Astrocyte (in vitro differentiated cells and primary cell): ENCODE results near the gene ETS1. TPM values are rescaled to one million over a fixed set of nuclear protein-coding genes. Genes with fewer than 3 reads are reported as not detected.

Source experiments
- DNase-seq: peaks from one replicate; pipeline ENCODE4 v3.0.0-alpha.2; 2010; ENCODE audit warnings: low read depth
- FAIRE-seq: peaks from 2 replicates; lab custom pipeline; 2011; peaks lifted over from hg19 to GRCh38; lab: Jason Lieb, UNC
- H2AFZ ChIP-seq: 2 replicates; pipeline ENCODE4 v1.6.0; 2012; ENCODE audit warnings: low read depth, low read length, inconsistent platforms
- H3K27ac ChIP-seq: 2 replicates; pipeline ENCODE4 v1.5.1; 2011; ENCODE audit warnings: low read depth, low read length, inconsistent platforms
- H3K27me3 ChIP-seq: 2 replicates; pipeline ENCODE4 v1.6.0; 2011; ENCODE audit warnings: low read length, inconsistent platforms; ENCODE audit not compliant: insufficient read depth
- H3K36me3 ChIP-seq: 2 replicates; pipeline ENCODE4 v1.5.1; 2011; ENCODE audit warnings: low read length, inconsistent platforms; ENCODE audit not compliant: insufficient read depth
- H3K4me1 ChIP-seq: 2 replicates; pipeline ENCODE4 v1.5.1; 2011; ENCODE audit warnings: low read length, inconsistent platforms; ENCODE audit not compliant: insufficient read depth
- H3K4me2 ChIP-seq: 2 replicates; pipeline ENCODE4 v1.6.0; 2012; ENCODE audit warnings: low read length, inconsistent platforms
- H3K4me3 ChIP-seq: 2 replicates; pipeline ENCODE4 v1.5.1; 2011; ENCODE audit warnings: low read depth, mild to moderate bottlenecking, low read length, inconsistent platforms; ENCODE audit not compliant: insufficient read depth
- H3K79me2 ChIP-seq: 2 replicates; pipeline ENCODE4 v1.6.0; 2012; ENCODE audit warnings: mild to moderate bottlenecking, low read length, inconsistent platforms; ENCODE audit not compliant: insufficient read depth
- H3K9ac ChIP-seq: 2 replicates; pipeline ENCODE4 v1.6.0; 2012; ENCODE audit warnings: mild to moderate bottlenecking, low read length, inconsistent platforms
- H3K9me3 ChIP-seq: 2 replicates; pipeline ENCODE4 v1.5.1; 2012; ENCODE audit warnings: low read depth, mild to moderate bottlenecking, low read length, inconsistent platforms; ENCODE audit not compliant: insufficient read depth
- H4K20me1 ChIP-seq: 2 replicates; pipeline ENCODE4 v1.6.0; 2012; ENCODE audit warnings: low read length, inconsistent platforms; ENCODE audit not compliant: insufficient read depth
- H3K27ac Mint-ChIP-seq: one replicate; pipeline ENCODE4 v1.8.0; 2021; ENCODE audit warnings: mild to moderate bottlenecking, mixed read lengths; ENCODE audit not compliant: unreplicated experiment
- H3K27me3 Mint-ChIP-seq: one replicate; pipeline ENCODE4 v1.8.0; 2021; ENCODE audit warnings: low read depth, mixed read lengths; ENCODE audit not compliant: unreplicated experiment
- H3K36me3 Mint-ChIP-seq: one replicate; pipeline ENCODE4 v1.8.0; 2021; ENCODE audit warnings: low read depth, mixed read lengths; ENCODE audit not compliant: unreplicated experiment
- H3K4me1 Mint-ChIP-seq: one replicate; pipeline ENCODE4 v1.8.0; 2021; ENCODE audit warnings: low read depth, mixed read lengths; ENCODE audit not compliant: unreplicated experiment
- H3K4me3 Mint-ChIP-seq: one replicate; pipeline ENCODE4 v1.8.0; 2021; ENCODE audit warnings: mild to moderate bottlenecking, moderate library complexity, mixed read lengths; ENCODE audit not compliant: unreplicated experiment
- H3K9me3 Mint-ChIP-seq: one replicate; pipeline ENCODE4 v1.8.0; 2021; ENCODE audit warnings: mild to moderate bottlenecking, mixed read lengths; ENCODE audit not compliant: unreplicated experiment
- EZH2 ChIP-seq: IDR thresholded peaks from 2 replicates; pipeline ENCODE4 v1.6.1; 2012; ENCODE audit warnings: mild to moderate bottlenecking, low read length, inconsistent platforms; ENCODE audit not compliant: insufficient read depth
- total RNA-seq: library from RNA; stranded (reverse); gene quantifications from 2 replicates; pipeline ENCODE4 v1.2.1, GENCODE V29; 2021
- TF ChIP-seq, protein P1 (sequence below): IDR thresholded peaks from 2 replicates; pipeline ENCODE4 v1.5.1; 2011; ENCODE audit warnings: low read depth, mild to moderate bottlenecking, inconsistent platforms, low read length, moderate library complexity; ENCODE audit not compliant: insufficient read depth

Gene ETS1
- total RNA-seq, 1 donor from 2014 or later, result 107 TPM

DNA sequence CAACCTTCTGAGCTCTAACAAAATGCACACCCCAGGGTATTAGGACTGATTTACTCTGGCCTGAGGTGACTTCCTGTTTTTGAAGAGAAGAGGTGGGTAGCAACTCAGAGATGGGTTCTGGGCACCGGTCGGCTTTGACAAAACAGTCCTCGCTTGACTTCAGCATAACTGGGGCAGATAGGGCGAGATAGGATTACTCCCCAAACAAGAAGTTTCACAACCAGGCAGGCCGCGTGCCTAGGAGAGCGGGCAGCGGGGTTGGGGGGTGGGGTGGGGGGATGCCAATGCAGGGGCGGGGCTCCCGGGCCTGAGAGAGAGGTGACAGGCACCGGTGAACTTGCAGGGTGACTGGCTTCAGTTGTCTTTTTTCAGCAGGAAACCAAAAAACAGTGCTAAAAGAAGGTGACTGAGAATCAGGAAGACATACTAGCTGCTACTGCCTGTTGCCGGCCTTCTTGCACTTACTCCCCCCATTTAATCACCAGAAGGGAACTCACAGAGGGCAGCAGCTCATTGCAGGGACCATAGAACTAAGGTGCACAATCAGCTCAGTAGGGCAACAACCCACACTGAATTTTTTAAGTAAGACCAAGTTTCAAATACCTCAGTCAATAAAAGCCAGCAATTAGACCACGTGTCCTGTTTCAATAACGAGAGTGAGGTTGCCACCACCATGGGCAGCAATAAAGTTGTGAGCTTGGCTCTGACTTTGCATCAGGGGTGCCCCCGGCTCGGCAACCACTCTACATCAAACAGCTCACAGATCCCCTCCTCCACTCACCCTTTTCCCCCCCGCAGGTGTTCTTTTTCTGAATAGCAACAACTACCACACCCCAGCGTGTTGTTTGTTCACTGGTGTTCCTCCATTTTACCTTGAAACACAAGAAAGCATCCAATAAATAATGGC lies 37.2 kb upstream of the ETS1 start:
- Mint-ChIP-seq H3K4me3 (no peak overlapping the region), H3K9me3 (no peaks in the 10 kb centered on the region), H3K36me3 (no peaks in the 10 kb centered on the region), H3K4me1 (peaks cover 21% of the 10 kb centered on the region), H3K27ac (no peak overlapping the region), H3K27me3 (peaks cover 6% of the 10 kb centered on the region)
- Histone ChIP-seq H3K36me3 (no peaks in the 10 kb centered on the region), H2AFZ (no peak overlapping the region), H3K9me3 (no peaks in the 10 kb centered on the region), H3K79me2 (no peaks in the 10 kb centered on the region), H3K27ac (no peak overlapping the region), H3K27me3 (no peaks in the 10 kb centered on the region), H3K4me3 (no peak overlapping the region), H3K4me1 (peaks cover 6% of the 10 kb centered on the region), H3K9ac (no peak overlapping the region), H4K20me1 (no peaks in the 10 kb centered on the region), H3K4me2 (no peak overlapping the region)
- no peak for DNase-seq
- TF ChIP-seq, protein P1, sequence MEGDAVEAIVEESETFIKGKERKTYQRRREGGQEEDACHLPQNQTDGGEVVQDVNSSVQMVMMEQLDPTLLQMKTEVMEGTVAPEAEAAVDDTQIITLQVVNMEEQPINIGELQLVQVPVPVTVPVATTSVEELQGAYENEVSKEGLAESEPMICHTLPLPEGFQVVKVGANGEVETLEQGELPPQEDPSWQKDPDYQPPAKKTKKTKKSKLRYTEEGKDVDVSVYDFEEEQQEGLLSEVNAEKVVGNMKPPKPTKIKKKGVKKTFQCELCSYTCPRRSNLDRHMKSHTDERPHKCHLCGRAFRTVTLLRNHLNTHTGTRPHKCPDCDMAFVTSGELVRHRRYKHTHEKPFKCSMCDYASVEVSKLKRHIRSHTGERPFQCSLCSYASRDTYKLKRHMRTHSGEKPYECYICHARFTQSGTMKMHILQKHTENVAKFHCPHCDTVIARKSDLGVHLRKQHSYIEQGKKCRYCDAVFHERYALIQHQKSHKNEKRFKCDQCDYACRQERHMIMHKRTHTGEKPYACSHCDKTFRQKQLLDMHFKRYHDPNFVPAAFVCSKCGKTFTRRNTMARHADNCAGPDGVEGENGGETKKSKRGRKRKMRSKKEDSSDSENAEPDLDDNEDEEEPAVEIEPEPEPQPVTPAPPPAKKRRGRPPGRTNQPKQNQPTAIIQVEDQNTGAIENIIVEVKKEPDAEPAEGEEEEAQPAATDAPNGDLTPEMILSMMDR, result no peak
- no peak for TF ChIP-seq EZH2
- FAIRE-seq, result no peak

DNA sequence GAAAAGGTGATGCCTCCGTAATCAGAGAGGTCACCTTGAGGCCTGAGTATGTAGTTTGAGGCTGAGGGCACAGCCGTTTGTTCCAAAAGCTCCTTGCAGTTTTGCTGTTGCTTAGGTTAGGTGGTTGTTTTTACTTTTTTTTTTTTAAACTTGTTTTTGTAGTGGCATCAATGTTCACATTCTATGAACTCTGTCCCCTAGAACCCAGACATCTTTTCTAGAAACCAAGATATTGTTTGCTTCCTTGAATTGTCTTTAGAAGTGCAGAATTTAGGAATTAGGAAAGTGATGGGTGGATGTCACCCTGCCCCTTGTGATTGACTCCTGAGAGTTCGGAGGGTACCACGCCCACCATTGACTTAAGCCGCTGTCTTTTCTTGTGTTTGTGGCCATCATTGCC lies 35.7 kb upstream of the ETS1 start:
- H4K20me1 ChIP-seq, result no peaks in the 10 kb centered on the region
- FAIRE-seq (no peak), DNase-seq (no peak)
- TF ChIP-seq, protein P1, result no peak
- no peak for TF ChIP-seq EZH2
- no peaks in the 10 kb centered on the region for H3K36me3 Mint-ChIP-seq
- no peak overlapping the region for H3K4me3 Mint-ChIP-seq
- no peaks in the 10 kb centered on the region for H3K27me3 ChIP-seq
- no peak overlapping the region for H3K4me2 ChIP-seq
- no peaks in the 10 kb centered on the region for H3K36me3 ChIP-seq
- no peak overlapping the region for H2AFZ ChIP-seq
- no peak overlapping the region for H3K27ac ChIP-seq
- H3K4me1 Mint-ChIP-seq, result peaks cover 21% of the 10 kb centered on the region
- H3K27ac Mint-ChIP-seq, result no peak overlapping the region
- no peak overlapping the region for H3K4me3 ChIP-seq
- peaks cover 12% of the 10 kb centered on the region for H3K27me3 Mint-ChIP-seq
- H3K9ac ChIP-seq, result no peak overlapping the region
- peaks cover 6% of the 10 kb centered on the region for H3K4me1 ChIP-seq
- no peaks in the 10 kb centered on the region for H3K79me2 ChIP-seq
- no peaks in the 10 kb centered on the region for H3K9me3 Mint-ChIP-seq
- no peaks in the 10 kb centered on the region for H3K9me3 ChIP-seq
